ENCODE results near the gene WIPI1.

The WIPI1 gene

DNA sequence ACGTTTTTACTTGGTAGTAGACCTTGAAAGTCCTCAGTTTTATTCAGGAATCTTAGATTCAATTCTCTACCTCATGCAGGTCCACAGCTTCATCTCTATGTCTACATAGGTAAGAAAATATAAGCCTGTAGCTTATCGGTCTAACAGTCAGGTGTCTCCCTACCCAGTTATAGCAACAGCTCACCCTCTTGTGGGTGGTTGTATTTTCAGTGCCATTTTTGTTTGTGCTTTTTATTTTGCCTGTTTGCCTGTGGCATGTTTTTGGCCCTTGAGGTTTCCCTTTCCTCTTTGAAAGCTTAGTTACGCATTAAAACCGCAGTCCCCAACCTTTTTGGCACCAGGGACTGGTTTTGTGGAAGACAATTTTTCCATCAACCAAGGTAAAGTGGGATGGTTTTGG, 23.6 kb upstream of the WIPI1 start:
- Histone ChIP-seq H3K14ac (ENCODE audit: low read length) (no peak overlapping the region), H3K9ac (ENCODE audit: low read length) (no peak overlapping the region), H3K79me1 (ENCODE audit: low read length) (no peaks in the 10 kb centered on the region), H4K12ac (ENCODE audit: low read depth, low read length) (no peak overlapping the region), H3K27ac (ENCODE audit: low read depth, low read length) (no peak overlapping the region), H3K4me3 (ENCODE audit: low read depth, low read length) (no peak overlapping the region), H3K36me3 (ENCODE audit: control insufficient read depth in 1 of 2, insufficient read depth in 2 of 2, low read length in 2 of 2) (no peaks in the 10 kb centered on the region), H3K9me3 (ENCODE audit: insufficient read depth, low read depth, low read length) (peaks cover 3% of the 10 kb centered on the region), H4K91ac (ENCODE audit: low read depth, low read length) (no peak overlapping the region), H2BK12ac (ENCODE audit: low read length) (no peak overlapping the region), H2BK5ac (ENCODE audit: low read depth, low read length, poor library complexity) (no peak overlapping the region), H3K4me2 (ENCODE audit: low read length) (no peak overlapping the region), H3K79me2 (ENCODE audit: control insufficient read depth, insufficient read depth, low read length, poor library complexity) (no peaks in the 10 kb centered on the region), H2AFZ (ENCODE audit: insufficient read depth, low read length, poor library complexity) (no peak overlapping the region), H3K4ac (ENCODE audit: low read depth, low read length) (no peak overlapping the region), H3K18ac (ENCODE audit: low read length) (no peak overlapping the region), H3K27me3 (ENCODE audit: insufficient read depth, low read length) (no peaks in the 10 kb centered on the region), H3K23ac (ENCODE audit: low read length) (no peak overlapping the region), H2AK5ac (ENCODE audit: low read length) (no peak overlapping the region), H4K8ac (ENCODE audit: low read depth, low read length) (no peak overlapping the region), H2BK120ac (ENCODE audit: insufficient read depth, low read length, poor library complexity) (no peak overlapping the region), H3K4me1 (ENCODE audit: control insufficient read depth in 1 of 2, insufficient read depth in 2 of 2, low read length in 2 of 2) (no peaks in the 10 kb centered on the region)
- DNase-seq, result no peak
- no CpG with 5 or more reads among the region's 4 CpGs for WGBS (ENCODE audit: extremely low coverage, insufficient coverage, insufficient read length)

DNA sequence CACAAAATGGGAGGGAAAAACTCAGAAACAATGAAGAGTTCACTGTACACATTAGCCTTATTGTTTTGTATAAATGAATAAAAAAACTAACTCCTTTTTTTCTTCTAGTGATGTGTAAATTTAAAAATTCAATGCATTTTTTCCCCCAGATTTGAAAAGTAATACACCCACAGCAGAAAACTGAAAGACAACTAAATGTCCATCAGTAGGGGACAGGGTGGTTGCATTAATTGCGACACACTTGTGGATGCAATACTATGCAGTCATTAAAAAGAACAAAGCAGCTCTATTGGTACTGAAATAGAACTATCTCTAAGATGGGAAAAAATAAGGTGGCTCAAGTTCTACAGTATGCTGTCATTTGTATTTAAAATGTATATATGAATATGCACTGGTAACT, 13.7 kb upstream of the WIPI1 start:
- Histone ChIP-seq H3K27me3 (ENCODE audit: insufficient read depth, low read length) (no peaks in the 10 kb centered on the region), H2AFZ (ENCODE audit: insufficient read depth, low read length, poor library complexity) (no peak overlapping the region), H4K91ac (ENCODE audit: low read depth, low read length) (no peak overlapping the region), H3K9me3 (ENCODE audit: insufficient read depth, low read depth, low read length) (no peaks in the 10 kb centered on the region), H3K14ac (ENCODE audit: low read length) (no peak overlapping the region), H3K23ac (ENCODE audit: low read length) (no peak overlapping the region), H2BK5ac (ENCODE audit: low read depth, low read length, poor library complexity) (no peak overlapping the region), H3K4me2 (ENCODE audit: low read length) (no peak overlapping the region), H4K12ac (ENCODE audit: low read depth, low read length) (no peak overlapping the region), H3K79me1 (ENCODE audit: low read length) (no peaks in the 10 kb centered on the region), H3K27ac (ENCODE audit: low read depth, low read length) (no peak overlapping the region), H2AK5ac (ENCODE audit: low read length) (no peak overlapping the region), H2BK120ac (ENCODE audit: insufficient read depth, low read length, poor library complexity) (no peak overlapping the region), H3K4me1 (ENCODE audit: control insufficient read depth in 1 of 2, insufficient read depth in 2 of 2, low read length in 2 of 2) (no peaks in the 10 kb centered on the region), H3K4ac (ENCODE audit: low read depth, low read length) (no peak overlapping the region), H2BK12ac (ENCODE audit: low read length) (no peak overlapping the region), H3K4me3 (ENCODE audit: low read depth, low read length) (no peak overlapping the region), H3K36me3 (ENCODE audit: control insufficient read depth in 1 of 2, insufficient read depth in 2 of 2, low read length in 2 of 2) (no peaks in the 10 kb centered on the region), H3K79me2 (ENCODE audit: control insufficient read depth, insufficient read depth, low read length, poor library complexity) (no peaks in the 10 kb centered on the region), H4K8ac (ENCODE audit: low read depth, low read length) (no peak overlapping the region), H3K18ac (ENCODE audit: low read length) (no peak overlapping the region), H3K9ac (ENCODE audit: low read length) (no peak overlapping the region)
- DNase-seq, result no peak
- no CpG with 5 or more reads among the region's 1 CpG for WGBS (ENCODE audit: extremely low coverage, insufficient coverage, insufficient read length)

DNA sequence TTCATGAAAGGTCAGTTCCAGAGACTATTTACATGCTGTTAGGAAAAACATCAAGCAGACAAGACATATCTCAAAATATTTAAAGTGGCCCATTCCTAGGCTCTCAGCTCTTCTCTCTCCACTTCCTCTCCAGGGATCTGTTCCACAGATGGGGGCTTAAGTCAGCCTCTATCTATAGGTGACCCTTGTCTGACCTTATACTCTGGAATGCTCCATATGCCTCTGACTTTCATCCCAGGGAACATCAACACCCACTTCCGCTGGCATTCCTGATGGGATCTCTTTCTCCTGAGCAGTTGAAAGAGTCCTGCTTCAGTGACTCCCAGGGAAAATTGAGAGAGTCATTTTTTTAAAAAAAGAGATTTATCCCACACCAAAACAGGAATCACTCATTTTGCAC, 11.5 kb upstream of the WIPI1 start:
- Histone ChIP-seq H3K23ac (ENCODE audit: low read length) (no peak overlapping the region), H3K27ac (ENCODE audit: low read depth, low read length) (no peak overlapping the region), H2AFZ (ENCODE audit: insufficient read depth, low read length, poor library complexity) (no peak overlapping the region), H3K9ac (ENCODE audit: low read length) (no peak overlapping the region), H3K36me3 (ENCODE audit: control insufficient read depth in 1 of 2, insufficient read depth in 2 of 2, low read length in 2 of 2) (no peaks in the 10 kb centered on the region), H4K91ac (ENCODE audit: low read depth, low read length) (no peak overlapping the region), H2AK5ac (ENCODE audit: low read length) (no peak overlapping the region), H3K14ac (ENCODE audit: low read length) (no peak overlapping the region), H2BK12ac (ENCODE audit: low read length) (no peak overlapping the region), H4K8ac (ENCODE audit: low read depth, low read length) (no peak overlapping the region), H4K12ac (ENCODE audit: low read depth, low read length) (no peak overlapping the region), H3K4me2 (ENCODE audit: low read length) (no peak overlapping the region), H3K9me3 (ENCODE audit: insufficient read depth, low read depth, low read length) (no peaks in the 10 kb centered on the region), H2BK5ac (ENCODE audit: low read depth, low read length, poor library complexity) (no peak overlapping the region), H3K27me3 (ENCODE audit: insufficient read depth, low read length) (no peaks in the 10 kb centered on the region), H3K4ac (ENCODE audit: low read depth, low read length) (no peak overlapping the region), H3K18ac (ENCODE audit: low read length) (no peak overlapping the region), H3K4me3 (ENCODE audit: low read depth, low read length) (no peak overlapping the region), H3K4me1 (ENCODE audit: control insufficient read depth in 1 of 2, insufficient read depth in 2 of 2, low read length in 2 of 2) (no peaks in the 10 kb centered on the region), H3K79me2 (ENCODE audit: control insufficient read depth, insufficient read depth, low read length, poor library complexity) (no peaks in the 10 kb centered on the region), H3K79me1 (ENCODE audit: low read length) (no peaks in the 10 kb centered on the region), H2BK120ac (ENCODE audit: insufficient read depth, low read length, poor library complexity) (no peak overlapping the region)
- no CpG with 5 or more reads among the region's 1 CpG for WGBS (ENCODE audit: extremely low coverage, insufficient coverage, insufficient read length)
- DNase-seq, result no peak

DNA sequence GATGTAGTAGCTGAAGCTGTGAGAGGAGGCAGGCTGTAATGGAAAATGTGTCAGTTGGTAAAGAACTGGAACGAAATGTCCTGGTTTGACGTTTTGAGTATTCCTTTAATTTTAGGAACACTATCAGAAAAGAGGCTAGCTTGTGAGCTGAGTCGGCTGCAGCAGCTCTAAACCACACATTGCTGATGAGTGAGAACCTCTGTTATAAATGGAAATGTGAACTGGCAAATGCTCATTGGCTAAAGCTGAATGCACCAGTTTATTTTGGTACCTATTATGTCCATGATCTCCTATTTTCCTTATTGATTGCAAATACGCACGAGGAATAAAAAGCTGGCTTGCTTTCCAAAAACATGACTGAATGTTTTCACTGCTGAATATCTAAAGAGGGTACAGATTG, 11.0 kb upstream of the WIPI1 start:
- Histone ChIP-seq H3K79me1 (ENCODE audit: low read length) (no peaks in the 10 kb centered on the region), H3K36me3 (ENCODE audit: control insufficient read depth in 1 of 2, insufficient read depth in 2 of 2, low read length in 2 of 2) (no peaks in the 10 kb centered on the region), H2AK5ac (ENCODE audit: low read length) (no peak overlapping the region), H3K79me2 (ENCODE audit: control insufficient read depth, insufficient read depth, low read length, poor library complexity) (no peaks in the 10 kb centered on the region), H4K12ac (ENCODE audit: low read depth, low read length) (no peak overlapping the region), H3K27me3 (ENCODE audit: insufficient read depth, low read length) (no peaks in the 10 kb centered on the region), H3K14ac (ENCODE audit: low read length) (no peak overlapping the region), H4K8ac (ENCODE audit: low read depth, low read length) (no peak overlapping the region), H3K4ac (ENCODE audit: low read depth, low read length) (no peak overlapping the region), H2BK12ac (ENCODE audit: low read length) (no peak overlapping the region), H3K9me3 (ENCODE audit: insufficient read depth, low read depth, low read length) (no peaks in the 10 kb centered on the region), H4K91ac (ENCODE audit: low read depth, low read length) (no peak overlapping the region), H3K27ac (ENCODE audit: low read depth, low read length) (no peak overlapping the region), H2BK120ac (ENCODE audit: insufficient read depth, low read length, poor library complexity) (no peak overlapping the region), H2BK5ac (ENCODE audit: low read depth, low read length, poor library complexity) (no peak overlapping the region), H2AFZ (ENCODE audit: insufficient read depth, low read length, poor library complexity) (no peak overlapping the region), H3K4me2 (ENCODE audit: low read length) (no peak overlapping the region), H3K9ac (ENCODE audit: low read length) (no peak overlapping the region), H3K4me1 (ENCODE audit: control insufficient read depth in 1 of 2, insufficient read depth in 2 of 2, low read length in 2 of 2) (no peaks in the 10 kb centered on the region), H3K23ac (ENCODE audit: low read length) (no peak overlapping the region), H3K18ac (ENCODE audit: low read length) (no peak overlapping the region), H3K4me3 (ENCODE audit: low read depth, low read length) (no peak overlapping the region)
- WGBS (ENCODE audit: extremely low coverage, insufficient coverage, insufficient read length), result no CpG with 5 or more reads among the region's 5 CpGs
- no peak for DNase-seq
